OCI-LY1 (cell line): Measurements from ENCODE around the gene UBE2V1.

Experiments used
- EZH2 ChIP-seq: fragments of 200-600 bp; sonication (generic), shearing (Covaris generic); IDR thresholded peaks from 2 replicates; pipeline ENCODE4 v1.8.0; 2017; ENCODE audit warnings: borderline replicate concordance, mixed run types, mild to moderate bottlenecking, antibody characterized with exemption, low read length, moderate library complexity, mixed read lengths
- TF ChIP-seq, protein P1 (sequence below): fragments of 200-600 bp; sonication (generic), shearing (Covaris generic); IDR thresholded peaks from 2 replicates; pipeline ENCODE4 v1.5.1; 2017; ENCODE audit warnings: mild to moderate bottlenecking, antibody characterized with exemption, low read length, moderate library complexity, mixed read lengths

DNA sequence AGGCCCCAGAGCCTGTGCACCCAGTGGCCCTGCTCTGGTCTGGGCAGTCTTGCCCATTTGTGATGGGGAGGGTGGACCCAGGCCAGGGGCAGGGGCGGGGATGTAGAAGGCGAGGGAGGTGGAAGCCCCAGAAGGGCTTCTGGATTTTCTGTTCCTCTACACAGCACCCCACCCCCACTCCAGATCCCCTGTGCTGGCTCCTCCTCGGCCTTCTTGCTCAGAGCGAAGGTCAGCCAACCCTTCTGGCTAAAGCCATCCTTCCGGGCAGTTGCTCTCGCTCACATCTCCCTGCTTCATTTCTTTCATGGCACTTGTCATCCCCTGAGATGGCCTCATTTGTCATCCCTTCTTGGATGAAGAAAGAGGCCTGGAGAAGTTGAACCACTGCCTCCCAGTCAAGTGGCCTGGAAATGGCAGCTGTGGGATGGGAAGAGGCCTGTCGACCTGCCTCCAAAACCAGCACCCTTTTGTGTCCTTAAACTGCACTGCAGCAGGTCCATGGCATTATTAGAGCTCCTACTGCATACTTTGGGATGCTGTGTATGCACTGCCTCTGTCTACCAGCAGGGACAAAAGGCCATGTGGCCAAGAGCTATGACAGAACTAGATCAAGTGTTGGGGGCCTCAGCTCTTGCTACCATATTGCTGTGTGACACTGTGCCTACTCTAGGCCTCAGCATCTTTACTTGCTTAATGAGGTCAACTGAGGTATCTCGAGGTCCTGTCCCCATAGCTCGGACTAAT is 20.7 kb upstream of the UBE2V1 start:
- no peak for TF ChIP-seq EZH2
- TF ChIP-seq, protein P1, sequence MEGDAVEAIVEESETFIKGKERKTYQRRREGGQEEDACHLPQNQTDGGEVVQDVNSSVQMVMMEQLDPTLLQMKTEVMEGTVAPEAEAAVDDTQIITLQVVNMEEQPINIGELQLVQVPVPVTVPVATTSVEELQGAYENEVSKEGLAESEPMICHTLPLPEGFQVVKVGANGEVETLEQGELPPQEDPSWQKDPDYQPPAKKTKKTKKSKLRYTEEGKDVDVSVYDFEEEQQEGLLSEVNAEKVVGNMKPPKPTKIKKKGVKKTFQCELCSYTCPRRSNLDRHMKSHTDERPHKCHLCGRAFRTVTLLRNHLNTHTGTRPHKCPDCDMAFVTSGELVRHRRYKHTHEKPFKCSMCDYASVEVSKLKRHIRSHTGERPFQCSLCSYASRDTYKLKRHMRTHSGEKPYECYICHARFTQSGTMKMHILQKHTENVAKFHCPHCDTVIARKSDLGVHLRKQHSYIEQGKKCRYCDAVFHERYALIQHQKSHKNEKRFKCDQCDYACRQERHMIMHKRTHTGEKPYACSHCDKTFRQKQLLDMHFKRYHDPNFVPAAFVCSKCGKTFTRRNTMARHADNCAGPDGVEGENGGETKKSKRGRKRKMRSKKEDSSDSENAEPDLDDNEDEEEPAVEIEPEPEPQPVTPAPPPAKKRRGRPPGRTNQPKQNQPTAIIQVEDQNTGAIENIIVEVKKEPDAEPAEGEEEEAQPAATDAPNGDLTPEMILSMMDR: peak; percentile 16; the same call in 1 of the 2 replicates
